Cardiac atrium fibroblast (primary cell): Measurements from ENCODE around the gene MGAT2. TPM values are rescaled to one million over a fixed set of nuclear protein-coding genes. Genes with fewer than 3 reads are reported as not detected.

ENCODE experiments used
- total RNA-seq: library from RNA; depleted of rRNA; stranded (reverse); fragments of >200 nt; gene quantifications from 2 replicates; pipeline ENCODE4 v1.2.3, GENCODE V29; 2015

Gene MGAT2
- 67.7 and 84.1 TPM in 2 replicates for total RNA-seq

DNA sequence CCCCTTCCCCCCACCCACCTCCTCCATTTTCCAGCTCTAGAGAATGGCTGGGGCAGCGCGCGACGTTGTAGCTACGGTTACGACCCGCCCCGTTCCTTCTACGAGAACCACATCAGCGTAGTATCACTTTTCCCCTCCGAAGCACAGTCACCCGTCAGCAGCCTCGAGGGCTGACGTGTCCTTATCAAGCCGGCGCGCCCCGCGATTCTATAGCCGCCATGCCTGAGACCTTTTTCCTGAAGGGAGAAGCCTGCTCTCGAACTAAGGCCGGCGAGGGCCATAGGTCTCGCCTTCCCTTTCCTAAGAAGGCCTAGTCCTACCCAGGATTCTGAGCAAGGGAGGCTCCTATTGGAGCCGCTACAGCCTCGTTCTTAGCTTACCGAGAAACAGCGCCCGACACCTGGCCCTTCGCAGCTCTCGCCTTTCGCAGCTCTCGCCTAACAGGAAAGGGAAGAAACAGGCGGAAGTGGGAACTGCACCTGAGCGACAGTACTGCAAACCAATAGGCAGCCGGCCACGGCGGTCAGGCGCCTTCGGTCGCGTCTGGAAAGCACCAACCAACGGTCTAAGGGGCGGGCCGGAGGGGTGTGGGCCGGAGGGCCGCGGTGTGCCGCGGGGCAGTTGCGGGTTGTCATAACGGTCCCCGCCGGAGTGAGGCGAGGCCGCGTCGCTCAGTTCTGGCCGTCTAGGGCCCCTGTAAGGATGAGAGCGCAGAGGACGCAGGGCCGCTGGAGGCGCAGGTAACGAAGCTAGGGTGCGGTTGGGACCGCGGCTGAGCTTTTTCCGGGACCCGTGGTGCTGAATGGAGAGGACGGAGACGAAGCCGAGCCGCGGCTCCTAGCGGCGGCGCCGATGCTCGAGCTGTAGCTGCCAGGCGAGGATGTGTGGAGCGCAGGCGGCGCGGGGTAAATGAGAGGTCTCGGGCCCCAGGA lies at the start of gene MGAT2, which contains the start of gene RPL36AL:
TSS of gene MGAT2 (plus strand) at position 618 of the 932 bp plus-strand sequence. CDS start 470 bp downstream, outside the sequence.
TSS of gene RPL36AL (minus strand) at position 445 of the 932 bp plus-strand sequence. CDS start 1,522 bp downstream, outside the sequence.

DNA sequence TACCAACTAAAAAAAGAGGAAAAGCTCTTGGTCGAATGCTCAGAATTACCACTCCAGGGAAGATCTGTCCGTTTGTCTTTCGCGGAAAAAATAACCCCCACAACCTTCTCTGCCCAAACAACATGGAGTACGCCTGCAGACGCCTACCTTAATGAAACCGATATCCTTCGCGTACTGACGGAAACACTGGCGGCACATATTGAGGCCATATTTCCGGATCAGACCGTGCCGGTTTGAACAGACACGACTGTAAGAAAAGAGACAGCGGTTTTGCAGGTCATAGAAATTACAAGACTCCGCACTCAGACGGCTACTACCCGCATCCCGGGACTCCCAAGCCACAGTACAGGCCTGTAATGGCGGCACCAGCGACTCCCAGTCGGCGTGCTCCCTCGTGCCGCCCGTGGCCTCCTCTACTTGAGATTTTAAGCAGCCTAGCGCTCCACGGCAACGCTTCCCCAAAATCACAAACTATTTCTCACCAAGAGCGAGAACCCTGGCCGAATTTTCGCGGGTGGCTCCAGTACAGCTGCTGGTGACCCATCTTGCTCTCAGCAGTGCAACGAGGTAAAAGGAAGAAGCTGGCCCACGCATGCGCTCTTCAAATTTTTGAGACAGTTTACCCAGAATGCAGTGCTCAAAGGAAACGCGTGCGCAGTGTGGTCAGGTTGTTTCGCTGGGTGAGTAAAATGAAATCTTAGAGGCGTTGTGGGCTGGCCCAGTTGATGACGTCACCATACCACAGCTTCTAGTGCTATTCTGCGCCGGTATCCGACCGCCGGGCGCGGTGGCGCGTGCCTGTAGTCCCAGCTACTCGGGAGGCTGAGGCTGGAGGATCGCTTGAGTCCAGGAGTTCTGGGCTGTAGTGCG lies 34.6 kb upstream of the MGAT2 start, which contains the start of gene RPS29:
TSS of gene RPS29 (minus strand) at position 578 of the 870 bp plus-strand sequence. CDS start at position 544, 34 bp downstream.

DNA sequence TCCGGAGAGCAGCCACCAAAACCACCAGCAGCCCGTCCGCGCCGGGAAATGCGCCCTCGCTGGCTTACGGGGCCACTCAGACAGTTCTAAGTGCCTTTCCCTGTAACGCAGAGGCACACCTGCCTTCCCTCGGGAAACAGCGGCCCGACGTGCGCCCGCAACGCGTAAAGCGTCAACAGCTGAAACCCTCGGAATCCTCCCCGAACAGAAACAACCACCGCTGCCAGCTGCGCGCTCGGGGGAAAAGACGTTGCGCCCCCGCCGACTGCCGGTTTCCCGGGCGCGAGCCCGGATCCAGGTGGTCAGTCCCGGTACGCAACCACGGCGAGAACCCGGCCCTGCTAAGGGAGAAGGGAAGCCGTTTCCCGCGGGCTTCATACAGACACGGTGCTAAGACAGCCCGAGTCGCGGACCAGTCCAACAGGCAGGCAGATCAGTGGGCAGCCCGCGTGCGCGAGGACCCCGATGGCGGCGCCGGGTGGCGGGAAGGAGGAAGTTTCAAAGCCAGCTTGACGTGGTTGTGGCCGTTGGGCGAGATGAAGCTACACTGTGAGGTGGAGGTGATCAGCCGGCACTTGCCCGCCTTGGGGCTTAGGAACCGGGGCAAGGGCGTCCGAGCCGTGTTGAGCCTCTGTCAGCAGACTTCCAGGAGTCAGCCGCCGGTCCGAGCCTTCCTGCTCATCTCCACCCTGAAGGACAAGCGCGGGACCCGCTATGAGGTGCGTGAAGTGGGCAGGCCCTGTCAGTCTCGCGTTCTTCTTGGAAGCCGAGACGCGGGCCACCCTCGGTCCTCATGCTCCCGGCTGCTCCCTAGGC lies 21.9 kb upstream of the MGAT2 start, which contains the start of gene LRR1:
TSS of gene LRR1 (plus strand) at position 456 of the 816 bp plus-strand sequence. CDS start at position 537, 81 bp downstream.

DNA sequence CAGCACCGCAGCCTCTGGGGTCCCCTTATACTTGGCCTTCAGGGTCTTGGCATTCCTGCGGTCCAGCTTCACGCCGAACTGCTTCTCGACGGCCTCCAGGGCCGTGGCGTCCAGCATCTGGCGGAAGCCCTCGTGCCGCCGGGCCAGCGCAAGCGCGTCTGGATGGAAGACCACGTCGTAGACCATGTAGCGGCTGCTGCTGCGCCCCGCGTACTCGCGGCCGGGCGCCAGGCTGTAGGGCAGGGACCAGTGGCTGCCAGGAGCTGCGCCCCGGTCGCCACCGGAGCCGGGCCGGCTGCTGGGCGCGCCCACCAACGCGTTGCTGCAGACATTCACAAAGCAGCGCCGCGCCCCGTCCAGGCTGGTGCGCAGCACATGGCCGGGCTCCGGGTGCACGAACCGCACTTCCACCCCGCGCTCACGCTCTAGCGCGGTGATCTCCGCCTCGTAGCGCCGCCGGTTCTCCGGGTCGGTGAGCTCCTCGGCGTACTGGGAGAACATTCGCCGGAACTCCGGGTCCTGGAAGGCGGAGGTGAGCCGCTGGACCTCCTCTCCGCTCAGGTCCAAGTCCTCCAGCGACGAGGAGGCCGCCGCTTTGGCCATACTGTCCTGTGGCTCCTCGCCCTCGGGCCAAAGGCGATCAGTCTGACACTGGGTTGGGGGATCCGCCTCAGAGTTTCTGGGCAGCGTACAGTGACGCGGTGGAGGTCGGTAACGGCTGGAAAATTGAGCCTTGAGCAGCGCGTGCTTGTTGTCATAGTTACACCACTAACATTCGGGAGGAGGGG lies 14.1 kb downstream of the MGAT2 start, which contains the start of gene DNAAF2:
TSS of gene DNAAF2 (minus strand) at position 698 of the 788 bp plus-strand sequence. CDS start at position 603, 95 bp downstream.

Other genes starting within 250 kb of the MGAT2 start
- 11,679 and 13,314 TPM in 2 replicates for gene RPS29, start 34.4 kb upstream of the MGAT2 start, total RNA-seq
- 4.2 and 11.8 TPM in 2 replicates for gene LRR1, start 21.9 kb upstream of the MGAT2 start, total RNA-seq
- gene RPL36AL, start 173 bp upstream of the MGAT2 start, total RNA-seq: 144 and 146 TPM in 2 replicates
- 6.3 and 6.7 TPM in 2 replicates for gene DNAAF2, start 14.4 kb downstream of the MGAT2 start, total RNA-seq
- 4.5 and 4.9 TPM in 2 replicates for gene POLE2, start 67.4 kb downstream of the MGAT2 start, total RNA-seq
- gene KLHDC1, start 72.3 kb downstream of the MGAT2 start, total RNA-seq: 2.5 and 2.6 TPM in 2 replicates
- gene KLHDC2, start 147.4 kb downstream of the MGAT2 start, total RNA-seq: 44.6 and 47.1 TPM in 2 replicates
- 15.2 and 30.0 TPM in 2 replicates for gene NEMF, start 232.0 kb downstream of the MGAT2 start, total RNA-seq